Right lobe of liver (tissue), 4 donors: Measurements from ENCODE around the gene FNDC3B.

Experiments used
- CTCF ChIP-seq, 4 donors: fragments of 200-600 bp in 3 of 4; fragments of 450-650 bp in 1 of 4; IDR thresholded peaks; one replicate each; pipeline versions ENCODE4 v1.5.1 to v1.8.0; 2016 to 2022; ENCODE audit warnings: antibody characterized with exemption in 4 of 4, mild to moderate bottlenecking in 2 of 4
- POLR2A ChIP-seq: fragments of 450-650 bp; IDR thresholded peaks from one replicate; pipeline ENCODE4 v1.6.1; 2017; ENCODE audit warnings: antibody characterized with exemption, mild to moderate bottlenecking
- donor health status: DM: no; HTN: no; CAD: no.
- donor health status: DM: no; HTN: no; CAD: no.
- donor health status: DM: no; HTN: yes; CAD: no.

GRCh38 chr3:172309059-172309458 lies 269.7 kb downstream of the FNDC3B start:
- TF ChIP-seq CTCF (IDR thresholded peaks at IDR 0.05) (no peak), POLR2A (no peak)
